ENCODE data around the gene BIRC3.

DNA sequence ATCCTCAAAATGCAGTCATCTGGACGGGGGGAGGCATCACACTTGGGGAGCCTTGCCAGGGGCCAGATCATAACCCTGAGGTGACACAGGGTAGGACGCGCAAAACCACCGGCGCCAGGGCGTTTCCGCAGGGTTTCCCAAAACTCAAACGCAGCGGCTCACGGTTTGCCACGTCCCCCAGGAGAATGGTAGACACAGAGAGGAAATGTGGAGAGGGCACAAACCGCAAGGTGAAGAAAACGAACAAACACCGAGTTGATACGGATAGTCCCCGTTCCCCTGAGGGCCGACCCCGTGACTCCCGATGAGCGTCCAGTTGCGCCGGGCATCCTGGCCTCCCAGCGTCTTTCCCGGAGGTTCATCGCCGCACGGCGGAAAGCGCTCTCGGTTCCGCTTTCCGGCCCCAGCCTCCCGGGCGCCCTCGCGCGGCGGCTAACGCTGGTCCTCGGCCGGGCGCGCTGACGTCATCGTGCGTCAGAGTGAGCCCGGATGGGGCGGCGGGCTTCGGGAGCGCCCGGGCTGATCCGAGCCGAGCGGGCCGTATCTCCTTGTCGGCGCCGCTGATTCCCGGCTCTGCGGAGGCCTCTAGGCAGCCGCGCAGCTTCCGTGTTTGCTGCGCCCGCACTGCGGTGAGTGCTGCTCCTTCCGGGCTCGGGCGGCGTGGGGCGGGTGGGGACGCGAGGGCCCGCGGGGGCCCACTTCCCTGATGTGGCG, 29.6 kb downstream of the BIRC3 start, which contains the start of gene BIRC2:
- TF ChIP-seq CTCF (IDR thresholded peaks at IDR 0.05) (peak; percentile 92), ZFX (IDR thresholded peaks at IDR 0.05; ENCODE audit: borderline replicate concordance) (no peak)

Measured in 22Rv1 (cell line).